KBM-7 (cell line): ENCODE measurements around the gene SUPT5H.

Experiments
- DNase-seq: peaks from one replicate; pipeline ENCODE4 v3.0.0-alpha.2; 2015
- in situ Hi-C: fragments of 300-500 bp; cut with MboI; formaldehyde crosslinking; loops from 2 replicates; pipeline ENCODE4 v1.14.3; 2020; ENCODE audit warnings: low sequenced_read_pairs, low pct_unique_long_range_greater_than_20kb, mixed read lengths

SUPT5H gene

DNA sequence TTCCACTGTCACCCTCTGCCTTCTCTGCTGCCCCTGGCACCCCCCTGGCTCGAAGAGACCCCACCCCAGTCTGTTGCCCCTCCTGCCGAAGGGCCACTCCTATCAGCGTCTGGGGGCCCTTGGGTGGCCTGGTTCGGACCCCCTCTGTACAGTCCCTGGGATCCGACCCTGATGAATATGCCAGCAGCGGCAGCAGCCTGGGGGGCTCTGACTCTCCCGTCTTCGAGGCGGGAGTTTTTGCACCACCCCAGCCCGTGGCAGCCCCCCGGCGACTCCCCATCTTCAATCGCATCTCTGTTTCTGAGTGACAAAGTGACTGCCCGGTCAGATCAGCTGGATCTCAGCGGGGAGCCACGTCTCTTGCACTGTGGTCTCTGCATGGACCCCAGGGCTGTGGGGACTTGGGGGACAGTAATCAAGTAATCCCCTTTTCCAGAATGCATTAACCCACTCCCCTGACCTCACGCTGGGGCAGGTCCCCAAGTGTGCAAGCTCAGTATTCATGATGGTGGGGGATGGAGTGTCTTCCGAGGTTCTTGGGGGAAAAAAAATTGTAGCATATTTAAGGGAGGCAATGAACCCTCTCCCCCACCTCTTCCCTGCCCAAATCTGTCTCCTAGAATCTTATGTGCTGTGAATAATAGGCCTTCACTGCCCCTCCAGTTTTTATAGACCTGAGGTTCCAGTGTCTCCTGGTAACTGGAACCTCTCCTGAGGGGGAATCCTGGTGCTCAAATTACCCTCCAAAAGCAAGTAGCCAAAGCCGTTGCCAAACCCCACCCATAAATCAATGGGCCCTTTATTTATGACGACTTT, 36.8 kb upstream of the SUPT5H start:
- in situ Hi-C loops = no loop called here
- peak; percentile 35 for DNase-seq

DNA sequence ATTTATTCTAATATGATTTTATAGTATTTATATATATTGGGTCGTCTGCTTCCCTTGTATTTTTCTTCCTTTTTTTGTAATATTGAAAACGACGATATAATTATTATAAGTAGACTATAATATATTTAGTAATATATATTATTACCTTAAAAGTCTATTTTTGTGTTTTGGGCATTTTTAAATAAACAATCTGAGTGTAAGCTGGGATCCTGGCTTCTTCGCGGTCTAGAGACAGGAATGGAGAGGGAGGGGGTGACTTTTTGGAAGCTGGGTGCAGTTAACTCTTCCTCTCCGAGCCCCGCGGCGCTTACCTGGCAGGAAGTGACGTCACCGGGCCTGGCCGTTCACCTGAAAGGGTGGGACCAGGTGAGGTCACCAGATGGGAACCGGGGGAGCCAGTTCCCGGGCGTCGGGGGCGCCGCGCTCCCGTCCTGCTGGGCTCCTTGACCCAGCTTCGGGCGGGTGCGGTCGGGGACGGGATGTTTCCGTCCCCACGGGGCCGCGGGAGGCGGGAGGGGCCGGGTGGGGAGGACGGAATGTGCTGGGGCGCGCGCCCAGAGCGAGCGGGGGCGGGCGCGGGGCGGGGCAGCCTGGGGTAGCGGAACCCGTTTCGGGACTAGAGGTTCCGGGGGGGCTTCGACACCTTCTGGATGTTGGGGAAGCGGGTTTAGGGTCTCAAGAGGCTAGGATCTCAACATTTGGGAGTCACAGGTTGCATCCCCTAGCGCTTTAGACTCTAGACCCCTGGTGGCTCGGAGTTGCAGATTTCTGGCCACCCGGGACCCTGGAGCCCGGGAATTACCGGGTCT, 36.0 kb upstream of the SUPT5H start:
- in situ Hi-C loops = no loop called here
- peak; percentile 53 for DNase-seq

- DNase-seq = peak; percentile 83
- in situ Hi-C loops = no loop called here
These were observed 35.2 kb upstream of the SUPT5H start for GRCh38 chr19:39410017-39410830.

DNA sequence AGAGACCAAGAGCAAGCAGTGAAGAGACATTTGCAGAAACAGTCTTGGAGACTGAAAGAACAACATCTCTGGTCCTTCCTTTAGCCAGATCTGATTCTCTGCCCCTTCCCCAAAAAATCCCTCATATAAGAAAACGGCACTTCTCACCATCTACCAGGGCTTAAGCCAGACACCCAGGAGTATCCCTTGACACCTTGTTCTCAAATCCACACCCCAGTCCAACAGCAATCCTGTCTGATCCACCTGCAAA, 34.6 kb upstream of the SUPT5H start:
- no peak for DNase-seq
- in situ Hi-C loops = no loop called here

GRCh38 chr19:39411081-39411831, 34.1 kb upstream of the SUPT5H start:
- no peak for DNase-seq
- in situ Hi-C loops = no loop called here

GRCh38 chr19:39411832-39412099, 33.6 kb upstream of the SUPT5H start:
- in situ Hi-C loops = no loop called here
- no peak for DNase-seq

DNA sequence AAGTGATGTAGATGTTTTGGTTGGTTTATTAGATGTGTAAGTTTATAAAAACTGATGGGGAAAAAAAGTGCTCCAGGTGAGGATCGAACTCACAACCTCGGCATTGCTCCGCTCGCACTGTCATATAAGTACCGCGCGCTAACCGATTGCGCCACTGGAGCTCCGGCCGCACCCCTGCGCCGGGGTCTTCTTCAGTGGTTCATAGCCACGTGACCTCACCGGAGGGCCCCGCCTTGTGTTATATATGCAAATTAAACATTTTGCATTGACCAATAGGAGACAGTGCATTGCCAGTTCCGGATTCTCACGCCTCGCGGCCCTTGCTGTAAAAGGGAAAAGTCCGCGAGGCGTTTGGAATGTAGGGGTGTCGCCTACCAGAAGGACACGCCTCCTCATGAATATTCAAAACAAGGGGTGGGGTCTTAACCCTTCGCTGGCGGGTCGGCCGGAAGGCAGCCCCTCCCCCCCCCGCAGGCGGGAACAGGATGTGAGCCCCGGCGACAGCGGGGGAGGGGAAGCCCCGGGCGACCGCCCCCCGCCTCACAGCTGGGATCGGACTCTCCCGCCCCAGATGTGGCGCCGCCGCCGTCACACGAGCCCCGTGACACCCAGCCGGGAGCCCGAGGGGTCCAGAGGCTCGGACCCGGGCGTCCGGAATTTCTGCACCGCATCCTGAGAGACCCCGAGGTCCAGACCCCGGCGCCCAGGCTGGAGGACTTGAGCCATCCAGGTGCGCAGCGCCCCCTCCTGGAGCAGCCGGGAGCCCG, 33.1 kb upstream of the SUPT5H start, which contains the start of gene PLEKHG2:
Gene PLEKHG2, plus strand, starts transcription at position 570 of the 767 bp plus-strand sequence. CDS start 1,418 bp downstream, outside the sequence.
- in situ Hi-C loops = no loop called here
- peak; percentile 100 for DNase-seq

- DNase-seq = no peak
- in situ Hi-C loops = no loop called here
These were observed 32.5 kb upstream of the SUPT5H start for GRCh38 chr19:39412867-39413271.

DNA sequence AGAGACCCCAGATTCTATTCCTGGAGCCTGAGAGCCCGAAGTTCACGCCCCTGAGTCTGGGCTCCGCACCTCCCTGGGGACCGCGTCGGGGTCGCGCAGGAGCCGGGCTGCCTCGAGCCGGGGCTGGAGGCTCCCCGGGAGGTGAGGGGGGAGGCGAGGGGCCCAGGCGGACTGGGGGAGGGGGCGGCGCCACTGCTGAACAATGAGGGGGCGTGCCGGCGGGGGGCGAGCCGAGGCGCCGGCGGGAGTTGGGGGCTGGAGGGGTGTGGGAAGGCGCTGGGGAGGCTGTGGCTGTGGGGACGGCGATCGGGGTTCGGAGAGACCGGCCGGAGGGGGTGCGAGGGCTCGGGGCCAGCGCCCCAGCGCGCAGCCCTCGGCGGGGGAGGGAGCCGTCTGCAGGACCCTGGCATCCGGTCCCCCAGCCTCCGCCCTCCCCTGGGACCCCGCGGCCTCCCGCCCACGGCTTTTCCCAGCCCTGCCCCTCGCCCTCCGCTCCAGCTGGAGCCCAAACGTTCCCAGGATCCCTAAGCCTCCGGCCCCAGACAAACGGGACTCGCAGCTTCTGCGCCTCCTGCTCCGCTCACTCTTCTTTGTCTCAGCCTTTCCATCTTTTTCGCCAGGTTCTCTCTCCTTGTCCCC, 32.0 kb upstream of the SUPT5H start:
- no peak for DNase-seq
- in situ Hi-C loops = no loop called here

- DNase-seq = peak; percentile 19
- in situ Hi-C loops = no loop called here
These were observed 31.3 kb upstream of the SUPT5H start for GRCh38 chr19:39413911-39414608.

DNA sequence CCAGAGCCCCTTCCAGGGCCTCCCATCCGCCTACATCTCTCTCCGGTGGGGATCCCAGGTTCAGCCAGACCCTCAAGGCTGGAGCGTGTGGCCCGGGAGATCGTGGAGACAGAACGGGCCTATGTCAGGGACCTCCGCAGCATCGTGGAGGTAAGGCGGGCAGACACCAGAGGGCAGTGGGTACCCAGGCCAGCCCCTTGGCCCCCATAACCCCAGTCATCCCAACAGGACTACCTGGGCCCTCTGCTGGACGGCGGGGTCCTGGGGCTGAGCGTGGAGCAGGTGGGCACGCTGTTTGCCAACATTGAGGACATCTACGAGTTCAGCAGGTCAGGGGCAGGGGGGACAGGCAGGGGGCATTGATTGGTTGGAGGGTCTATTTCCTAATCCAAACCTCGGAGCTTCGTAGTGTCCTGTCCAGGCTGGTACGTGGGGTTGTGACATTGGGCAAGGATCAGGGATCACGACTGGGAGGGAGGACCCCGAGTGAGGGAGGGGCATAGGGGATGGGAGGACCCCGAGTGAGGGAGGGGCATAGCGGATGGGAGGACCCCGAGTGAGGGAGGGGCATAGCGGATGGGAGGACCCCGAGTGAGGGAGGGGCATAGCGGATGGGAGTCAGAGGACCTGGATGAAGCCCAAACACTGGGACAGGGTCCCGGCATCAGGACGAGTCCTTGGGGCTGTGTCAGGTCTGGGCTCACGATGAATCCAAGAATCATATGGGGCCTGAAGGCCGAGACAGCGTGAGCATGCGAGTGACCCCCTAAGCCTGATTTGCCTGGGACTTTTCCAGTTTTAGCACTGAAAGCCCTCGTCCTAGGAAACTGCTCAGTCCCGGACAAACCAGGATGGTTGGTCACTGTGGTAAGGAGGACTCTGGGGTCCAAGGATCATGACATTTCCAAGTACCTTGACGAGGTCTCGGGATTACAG, 30.0 kb upstream of the SUPT5H start:
- DNase-seq = no peak
- in situ Hi-C loops = no loop called here

GRCh38 chr19:39416152-39417120, 28.9 kb upstream of the SUPT5H start:
- in situ Hi-C loops = no loop called here
- DNase-seq = no peak

DNA sequence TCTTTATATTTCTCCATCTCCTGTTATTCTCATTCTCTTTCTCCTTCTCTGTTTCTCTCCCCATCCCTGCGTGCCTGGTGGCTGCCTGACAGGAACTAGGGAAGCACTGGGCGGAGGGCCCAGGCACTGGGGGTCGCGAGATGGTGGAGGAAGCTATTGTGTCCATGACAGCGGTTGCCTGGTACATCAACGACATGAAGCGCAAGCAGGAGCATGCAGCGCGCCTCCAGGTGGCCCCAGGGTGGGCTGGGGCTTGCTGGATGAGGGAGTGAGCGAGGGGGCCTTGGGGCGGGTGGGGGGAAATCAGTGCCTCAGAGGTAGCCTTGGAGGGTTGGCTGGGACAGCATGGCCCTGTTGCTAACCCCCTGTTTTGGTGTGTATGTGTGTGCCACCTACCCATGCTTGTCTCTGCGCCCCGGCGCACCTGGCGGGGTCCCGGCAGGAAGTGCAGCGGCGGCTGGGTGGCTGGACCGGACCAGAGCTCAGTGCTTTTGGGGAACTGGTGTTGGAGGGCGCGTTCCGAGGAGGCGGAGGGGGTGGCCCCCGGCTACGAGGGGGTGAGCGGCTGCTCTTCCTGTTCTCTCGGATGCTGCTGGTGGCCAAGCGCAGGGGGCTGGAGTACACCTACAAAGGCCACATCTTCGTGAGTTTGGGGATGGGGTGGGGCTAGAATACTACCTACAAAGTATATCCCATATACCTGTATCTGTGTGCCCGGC, 27.8 kb upstream of the SUPT5H start:
- DNase-seq = no peak
- in situ Hi-C loops = no loop called here

- in situ Hi-C loops = no loop called here
- no peak for DNase-seq
These were observed 26.4 kb upstream of the SUPT5H start for GRCh38 chr19:39419003-39419402.

GRCh38 chr19:39420769-39421168, 24.6 kb upstream of the SUPT5H start:
- no peak for DNase-seq
- in situ Hi-C loops = no loop called here
